Neutrophil (primary cell): Measurements from ENCODE around the gene CDC6.

Experiments
- H3K27ac ChIP-seq: fragments of 200-600 bp; sonication (generic); 2 replicates; pipeline ENCODE4 v1.5.1; 2016; ENCODE audit warnings: mild to moderate bottlenecking, moderate library complexity
- H3K27me3 ChIP-seq: fragments of 200-600 bp; sonication (generic); 2 replicates; pipeline ENCODE4 v1.6.0; 2016; ENCODE audit warnings: mild to moderate bottlenecking
- H3K36me3 ChIP-seq: fragments of 200-600 bp; sonication (generic); 2 replicates; pipeline ENCODE4 v1.5.1; 2017
- H3K4me1 ChIP-seq, 2 experiments: fragments of 200-600 bp in 1 of 2; sonication (generic) in 1 of 2; 1 replicate in 1 of 2; 2 replicates in 1 of 2; pipeline versions ENCODE4 v1.5.1 to v1.6.1; 2013 to 2016; ENCODE audit warnings: low read depth in 1 of 2, low read length in 1 of 2, mild to moderate bottlenecking in 1 of 2, moderate library complexity in 1 of 2; ENCODE audit not compliant: control insufficient read depth in 1 of 2, insufficient read depth in 1 of 2
- H3K4me3 ChIP-seq, 2 experiments: fragments of 200-600 bp in 1 of 2; sonication (generic) in 1 of 2; 1 replicate in 1 of 2; 2 replicates in 1 of 2; pipeline ENCODE4 v1.5.1; 2013 to 2016; ENCODE audit warnings: low read depth in 1 of 2, low read length in 1 of 2, mild to moderate bottlenecking in 1 of 2, moderate library complexity in 1 of 2
- H3K9me3 ChIP-seq: fragments of 200-600 bp; sonication (generic); 2 replicates; pipeline ENCODE4 v1.5.1; 2016
- TF ChIP-seq, protein P1 (sequence below): fragments of 200-600 bp; sonication (generic); IDR thresholded peaks from 2 replicates; pipeline ENCODE4 v1.5.1; 2016; ENCODE audit warnings: antibody characterized with exemption

CDC6 gene

DNA sequence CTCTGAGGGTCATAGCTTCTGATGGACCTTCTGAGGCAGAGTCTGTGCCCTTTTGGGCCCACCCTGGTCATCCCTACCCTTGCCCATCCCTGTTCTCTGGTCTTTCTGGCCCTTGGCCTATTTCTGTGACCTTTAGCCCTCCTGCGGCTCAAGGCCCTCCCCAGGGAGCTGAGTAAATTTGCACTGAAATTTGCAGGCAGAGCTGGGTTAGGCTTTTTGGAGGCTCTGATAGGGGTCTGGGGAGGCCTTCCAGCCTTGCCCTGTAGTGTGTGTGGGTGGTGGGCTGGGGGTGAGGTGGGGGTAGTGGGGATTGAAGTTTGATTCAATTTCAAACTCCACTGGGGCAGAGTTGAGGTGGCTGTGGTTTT, 39.1 kb downstream of the CDC6 start:
- H3K4me3 ChIP-seq, result peak overlapping the region; percentile 60 to 88
- H3K9me3 ChIP-seq, result no peaks in the 10 kb centered on the region
- peak overlapping the region; percentile 98 for H3K27ac ChIP-seq
- peaks cover 95 to 98% of the 10 kb centered on the region in 2 experiments for H3K4me1 ChIP-seq
- H3K27me3 ChIP-seq, result no peaks in the 10 kb centered on the region
- TF ChIP-seq, protein P1, sequence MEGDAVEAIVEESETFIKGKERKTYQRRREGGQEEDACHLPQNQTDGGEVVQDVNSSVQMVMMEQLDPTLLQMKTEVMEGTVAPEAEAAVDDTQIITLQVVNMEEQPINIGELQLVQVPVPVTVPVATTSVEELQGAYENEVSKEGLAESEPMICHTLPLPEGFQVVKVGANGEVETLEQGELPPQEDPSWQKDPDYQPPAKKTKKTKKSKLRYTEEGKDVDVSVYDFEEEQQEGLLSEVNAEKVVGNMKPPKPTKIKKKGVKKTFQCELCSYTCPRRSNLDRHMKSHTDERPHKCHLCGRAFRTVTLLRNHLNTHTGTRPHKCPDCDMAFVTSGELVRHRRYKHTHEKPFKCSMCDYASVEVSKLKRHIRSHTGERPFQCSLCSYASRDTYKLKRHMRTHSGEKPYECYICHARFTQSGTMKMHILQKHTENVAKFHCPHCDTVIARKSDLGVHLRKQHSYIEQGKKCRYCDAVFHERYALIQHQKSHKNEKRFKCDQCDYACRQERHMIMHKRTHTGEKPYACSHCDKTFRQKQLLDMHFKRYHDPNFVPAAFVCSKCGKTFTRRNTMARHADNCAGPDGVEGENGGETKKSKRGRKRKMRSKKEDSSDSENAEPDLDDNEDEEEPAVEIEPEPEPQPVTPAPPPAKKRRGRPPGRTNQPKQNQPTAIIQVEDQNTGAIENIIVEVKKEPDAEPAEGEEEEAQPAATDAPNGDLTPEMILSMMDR, result no peak
- H3K36me3 ChIP-seq, result peaks cover 12% of the 10 kb centered on the region

DNA sequence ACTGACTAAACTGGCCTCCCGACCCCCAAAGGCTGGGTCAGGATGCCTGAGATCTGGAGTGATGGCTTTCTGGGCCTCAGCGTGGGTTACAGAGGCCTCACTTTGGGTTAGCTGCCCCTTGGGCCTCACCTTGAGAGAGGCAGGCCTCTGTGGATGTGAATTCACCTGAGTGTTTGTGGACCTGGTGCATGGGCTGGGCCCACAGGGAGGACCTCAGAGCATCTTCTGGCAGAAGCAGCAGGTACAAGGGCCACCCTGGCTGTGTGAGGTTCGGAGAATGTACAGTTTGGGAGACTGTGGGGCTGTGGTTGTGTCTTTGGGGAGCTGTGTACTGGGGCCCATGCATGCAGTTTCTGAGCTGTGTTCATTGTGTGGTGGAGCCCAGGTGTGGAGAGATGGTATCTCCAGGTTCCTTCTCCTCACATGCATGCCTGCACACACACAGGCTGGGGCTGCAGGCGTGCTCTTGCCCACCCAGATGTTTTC, 39.6 kb downstream of the CDC6 start:
- peaks cover 98% of the 10 kb centered on the region in 2 experiments for H3K4me1 ChIP-seq
- TF ChIP-seq, protein P1, result no peak
- H3K27ac ChIP-seq, result peak overlapping the region; percentile 98

DNA sequence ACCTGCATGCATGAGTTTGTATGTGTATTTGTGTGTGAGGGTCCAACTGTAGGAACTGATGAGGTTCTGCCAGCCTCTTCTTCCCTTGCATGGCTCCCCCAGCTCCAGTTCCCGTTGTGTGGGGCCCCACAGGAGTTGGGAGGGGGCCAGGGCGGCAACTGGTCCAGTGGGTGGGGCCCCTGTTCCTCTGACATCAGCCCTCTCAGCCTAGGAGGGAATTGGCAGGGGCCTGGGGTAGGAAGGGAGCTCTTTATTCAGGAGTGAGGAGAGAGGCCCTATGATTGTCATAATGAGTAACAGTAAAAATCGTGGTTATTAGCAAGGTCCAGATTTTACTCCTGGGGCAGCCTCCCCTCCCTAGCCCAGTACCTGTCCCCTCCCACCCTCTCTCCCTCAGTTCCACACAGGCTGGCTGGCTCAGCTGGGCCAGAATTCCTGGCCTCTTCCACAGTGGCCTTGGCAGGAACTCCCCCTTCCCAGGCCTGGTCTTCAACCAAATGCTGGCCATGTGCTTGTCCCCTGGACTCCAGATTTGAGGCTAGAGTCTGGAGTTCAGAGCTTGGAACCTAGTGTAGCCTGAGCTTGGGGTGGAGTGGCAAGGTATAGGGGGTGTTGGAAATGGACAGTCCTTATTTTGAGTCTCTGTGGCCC, 40.2 kb downstream of the CDC6 start:
- Histone ChIP-seq H3K27ac (peak overlapping the region; percentile 98), H3K4me3 (peak overlapping the region; percentile 60 to 88), H3K4me1 (peaks cover 100% of the 10 kb centered on the region in 2 experiments), H3K27me3 (no peaks in the 10 kb centered on the region), H3K36me3 (peaks cover 20% of the 10 kb centered on the region), H3K9me3 (no peaks in the 10 kb centered on the region)
- TF ChIP-seq, protein P1, result no peak

More for the DNA sequence above, 39.6 kb downstream of the CDC6 start:
- peaks cover 17% of the 10 kb centered on the region for H3K36me3 ChIP-seq
- no peaks in the 10 kb centered on the region for H3K27me3 ChIP-seq
- peak overlapping the region; percentile 60 to 88 for H3K4me3 ChIP-seq
- H3K9me3 ChIP-seq, result no peaks in the 10 kb centered on the region

DNA sequence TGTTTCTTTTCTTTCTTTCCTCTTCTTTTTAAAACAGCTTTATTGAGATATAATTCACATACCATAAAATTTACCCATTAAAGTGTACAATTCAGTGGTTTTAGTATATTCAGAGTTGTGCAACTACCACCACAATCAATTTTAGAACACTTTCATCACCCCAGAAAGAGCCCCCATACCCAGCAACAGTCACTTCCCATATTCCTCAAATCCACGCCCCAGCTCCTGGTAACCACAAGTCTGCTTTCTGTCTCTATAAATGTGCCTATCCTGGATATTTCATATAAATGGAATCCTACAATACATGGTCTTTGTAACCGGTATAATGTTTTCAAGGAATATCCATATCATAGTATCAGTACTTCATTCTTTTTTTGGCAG, 40.7 kb downstream of the CDC6 start:
- TF ChIP-seq, protein P1, result no peak
- peaks cover 100% of the 10 kb centered on the region in 2 experiments for H3K4me1 ChIP-seq
- H3K36me3 ChIP-seq, result peaks cover 20% of the 10 kb centered on the region
- no peaks in the 10 kb centered on the region for H3K27me3 ChIP-seq
- H3K27ac ChIP-seq, result peak overlapping the region; percentile 98
- H3K4me3 ChIP-seq, result peak overlapping the region; percentile 60 to 88
- H3K9me3 ChIP-seq, result no peaks in the 10 kb centered on the region

DNA sequence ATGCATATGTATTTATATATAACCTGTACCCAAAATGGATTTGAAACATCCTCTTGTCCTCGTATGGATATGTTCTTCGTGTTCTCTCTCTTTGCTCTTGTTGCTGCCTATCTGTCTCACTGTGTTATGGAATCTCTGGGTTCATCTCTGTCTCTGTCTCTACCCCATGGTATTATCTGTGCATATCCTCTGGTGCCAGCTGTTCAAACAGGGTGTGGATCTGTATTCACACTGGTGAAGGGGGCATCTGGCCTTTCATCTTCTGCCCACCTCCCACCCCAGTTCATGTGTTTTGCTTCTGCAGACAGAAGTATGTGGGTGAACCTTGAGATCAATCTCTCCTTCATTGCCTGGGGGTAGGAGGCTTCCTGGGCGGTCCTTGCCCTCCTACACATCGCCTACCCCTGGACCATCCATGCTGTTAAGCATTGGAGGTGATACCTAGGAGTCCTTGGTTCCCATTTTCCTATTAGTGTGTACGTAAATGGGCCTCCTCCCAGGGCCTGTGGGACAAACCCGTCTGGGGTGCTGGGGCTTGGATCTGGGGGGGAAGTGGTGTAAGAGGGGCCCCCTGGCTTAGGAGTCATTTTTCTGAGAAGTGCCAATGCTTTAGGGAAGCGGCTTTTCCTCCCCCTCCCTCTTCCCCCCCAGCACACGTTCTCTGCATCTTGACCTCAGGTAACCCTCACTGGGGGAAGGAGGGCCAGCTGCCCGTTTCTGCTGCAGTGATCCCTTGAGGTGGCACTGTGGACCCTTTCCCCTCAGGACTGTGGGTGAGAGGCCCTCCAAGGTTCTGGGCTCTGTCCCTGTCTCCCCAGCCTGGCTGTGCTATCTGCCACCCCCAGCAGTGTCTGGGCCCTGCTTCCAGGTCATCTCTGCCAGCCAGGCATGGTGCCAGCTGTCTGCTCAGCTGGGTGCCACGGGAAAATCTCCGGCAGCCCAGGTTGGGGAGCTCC, 42.4 kb downstream of the CDC6 start:
- TF ChIP-seq, protein P1, result peak; percentile 44
- H3K4me1 ChIP-seq, result peaks cover 100% of the 10 kb centered on the region in 2 experiments

More for the DNA sequence above, 42.4 kb downstream of the CDC6 start:
- peaks cover 20% of the 10 kb centered on the region for H3K36me3 ChIP-seq
- no peaks in the 10 kb centered on the region for H3K9me3 ChIP-seq
- no peaks in the 10 kb centered on the region for H3K27me3 ChIP-seq
- peak overlapping the region; percentile 98 for H3K27ac ChIP-seq
- H3K4me3 ChIP-seq, result peak overlapping the region; percentile 88 to 91
